Mesothelial cell of epicardium (in vitro differentiated cells): Measurements from ENCODE around the gene BST2. TPM values are rescaled to one million over a fixed set of nuclear protein-coding genes. Genes with fewer than 3 reads are reported as not detected.
"Not testable (repeated sequence)": the region's sequence is repeated elsewhere in the genome, so short reads cannot be mapped to it uniquely, and the experiment has no call there.

ENCODE experiments used
- DNase-seq, 2 experiments: peaks; one replicate each; pipeline ENCODE4 v3.0.0; 2021; ENCODE audit warnings: low spot score in 2 of 2; ENCODE audit not compliant: unreplicated experiment in 2 of 2
- H3K27ac Mint-ChIP-seq: 2 replicates; pipeline ENCODE4 v1.8.0; 2021; ENCODE audit warnings: mixed read lengths
- H3K27me3 Mint-ChIP-seq: 2 replicates; pipeline ENCODE4 v1.8.0; 2021; ENCODE audit warnings: low read depth, mixed read lengths
- H3K36me3 Mint-ChIP-seq: 2 replicates; pipeline ENCODE4 v1.8.0; 2021; ENCODE audit warnings: mixed read lengths
- H3K4me1 Mint-ChIP-seq: 2 replicates; pipeline ENCODE4 v1.8.0; 2021; ENCODE audit warnings: mixed read lengths
- H3K4me3 Mint-ChIP-seq: 2 replicates; pipeline ENCODE4 v1.8.0; 2021; ENCODE audit warnings: mild to moderate bottlenecking, moderate library complexity, mixed read lengths
- H3K9me3 Mint-ChIP-seq: 2 replicates; pipeline ENCODE4 v1.8.0; 2021; ENCODE audit warnings: mixed read lengths
- total RNA-seq: library from RNA; stranded (reverse); gene quantifications from 3 replicates; pipeline ENCODE4 v1.2.1, GENCODE V29; 2021
- TF ChIP-seq, protein P1 (sequence below): fragments of 200-600 bp; sonication (generic); IDR thresholded peaks from one replicate; pipeline ENCODE4 v1.5.0; 2021; ENCODE audit warnings: antibody characterized with exemption; ENCODE audit not compliant: unreplicated experiment

BST2 gene
- total RNA-seq, 1 donor from 2014 or later = 362 TPM

GRCh38 chr19:17379221-17379631 is 26.2 kb downstream of the BST2 start:
- H3K4me3 Mint-ChIP-seq = no peak overlapping the region
- no peak for DNase-seq
- no peak overlapping the region for H3K27ac Mint-ChIP-seq
- peaks cover 10% of the 10 kb centered on the region for H3K4me1 Mint-ChIP-seq
- TF ChIP-seq, protein P1, sequence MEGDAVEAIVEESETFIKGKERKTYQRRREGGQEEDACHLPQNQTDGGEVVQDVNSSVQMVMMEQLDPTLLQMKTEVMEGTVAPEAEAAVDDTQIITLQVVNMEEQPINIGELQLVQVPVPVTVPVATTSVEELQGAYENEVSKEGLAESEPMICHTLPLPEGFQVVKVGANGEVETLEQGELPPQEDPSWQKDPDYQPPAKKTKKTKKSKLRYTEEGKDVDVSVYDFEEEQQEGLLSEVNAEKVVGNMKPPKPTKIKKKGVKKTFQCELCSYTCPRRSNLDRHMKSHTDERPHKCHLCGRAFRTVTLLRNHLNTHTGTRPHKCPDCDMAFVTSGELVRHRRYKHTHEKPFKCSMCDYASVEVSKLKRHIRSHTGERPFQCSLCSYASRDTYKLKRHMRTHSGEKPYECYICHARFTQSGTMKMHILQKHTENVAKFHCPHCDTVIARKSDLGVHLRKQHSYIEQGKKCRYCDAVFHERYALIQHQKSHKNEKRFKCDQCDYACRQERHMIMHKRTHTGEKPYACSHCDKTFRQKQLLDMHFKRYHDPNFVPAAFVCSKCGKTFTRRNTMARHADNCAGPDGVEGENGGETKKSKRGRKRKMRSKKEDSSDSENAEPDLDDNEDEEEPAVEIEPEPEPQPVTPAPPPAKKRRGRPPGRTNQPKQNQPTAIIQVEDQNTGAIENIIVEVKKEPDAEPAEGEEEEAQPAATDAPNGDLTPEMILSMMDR = no peak
- no peaks in the 10 kb centered on the region for H3K36me3 Mint-ChIP-seq
- peaks cover 6% of the 10 kb centered on the region for H3K9me3 Mint-ChIP-seq
- H3K27me3 Mint-ChIP-seq = no peaks in the 10 kb centered on the region

DNA sequence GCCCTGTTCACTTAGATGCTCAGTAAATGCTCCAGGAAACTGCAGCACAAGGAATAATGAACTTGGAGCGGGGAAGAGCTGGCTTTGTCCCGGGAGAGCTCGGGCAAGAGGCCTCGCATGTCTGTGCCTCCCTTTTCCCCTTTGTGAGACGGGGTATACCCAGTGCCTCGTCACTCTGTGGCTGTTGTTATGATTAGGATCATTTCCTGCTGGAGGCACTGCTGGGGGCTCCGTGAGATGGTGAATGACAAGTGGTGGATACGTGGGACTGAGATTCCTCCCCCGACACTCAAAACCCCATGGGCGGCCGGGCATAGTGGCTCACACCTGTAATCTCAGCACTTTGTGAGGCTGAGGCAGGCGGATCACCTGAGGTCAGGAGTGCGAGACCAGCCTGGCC is 27.2 kb downstream of the BST2 start:
- Mint-ChIP-seq H3K36me3 (no peaks in the 10 kb centered on the region), H3K4me3 (no peak overlapping the region), H3K4me1 (peaks cover 10% of the 10 kb centered on the region), H3K27me3 (no peaks in the 10 kb centered on the region), H3K9me3 (peaks cover 6% of the 10 kb centered on the region), H3K27ac (no peak overlapping the region)
- TF ChIP-seq, protein P1 = no peak
- no peak for DNase-seq

- Mint-ChIP-seq H3K9me3 (peaks cover 6% of the 10 kb centered on the region), H3K36me3 (no peaks in the 10 kb centered on the region), H3K4me1 (peaks cover 5% of the 10 kb centered on the region)
Measured at GRCh38 chr19:17376935-17377600, 28.4 kb downstream of the BST2 start, which contains the start of gene PLVAP. Gene PLVAP, minus strand, starts transcription at chr19:17377342. Its CDS starts 54 bp downstream, at chr19:17377288.

GRCh38 chr19:17370026-17370587 is 35.3 kb downstream of the BST2 start:
- no peak overlapping the region for H3K4me3 Mint-ChIP-seq
- H3K4me1 Mint-ChIP-seq = no peaks in the 10 kb centered on the region
- peaks cover 6% of the 10 kb centered on the region for H3K27me3 Mint-ChIP-seq
- H3K9me3 Mint-ChIP-seq = no peaks in the 10 kb centered on the region
- no peaks in the 10 kb centered on the region for H3K36me3 Mint-ChIP-seq
- DNase-seq = no peak
- TF ChIP-seq, protein P1 = no peak
- no peak overlapping the region for H3K27ac Mint-ChIP-seq

More at GRCh38 chr19:17376935-17377600, 28.4 kb downstream of the BST2 start, which contains the start of gene PLVAP:
- TF ChIP-seq, protein P1 = no peak
- DNase-seq = no peak
- Mint-ChIP-seq H3K4me3 (no peak within 1 kb of the TSS), H3K27ac (no peak within 1 kb of the TSS), H3K27me3 (no peaks in the 10 kb centered on the region)

DNA sequence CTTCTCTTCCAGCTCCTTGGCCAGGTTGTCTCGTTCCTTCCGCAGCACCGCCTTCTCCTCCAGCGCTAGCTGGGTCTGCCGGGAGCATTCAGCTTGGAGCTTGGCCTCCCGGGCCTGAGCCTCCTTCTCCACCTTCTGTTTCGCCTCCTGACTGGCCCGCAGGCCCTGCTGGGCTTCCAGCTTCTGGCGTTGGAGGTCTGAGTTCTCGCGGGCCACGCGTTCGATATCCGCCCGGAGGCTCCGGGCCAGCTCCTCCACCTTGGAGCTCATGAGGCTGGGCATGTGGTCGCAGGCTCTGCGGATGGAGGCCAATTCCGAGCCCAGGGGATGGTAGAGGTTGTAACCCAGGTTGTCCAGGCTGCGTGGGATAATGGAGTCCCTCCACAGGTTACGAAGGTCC is 40.1 kb downstream of the BST2 start:
- no peaks in the 10 kb centered on the region for H3K9me3 Mint-ChIP-seq
- H3K36me3 Mint-ChIP-seq = no peaks in the 10 kb centered on the region
- DNase-seq = no peak
- no peak overlapping the region for H3K4me3 Mint-ChIP-seq
- peaks cover 10% of the 10 kb centered on the region for H3K27me3 Mint-ChIP-seq
- no peak overlapping the region for H3K27ac Mint-ChIP-seq
- no peaks in the 10 kb centered on the region for H3K4me1 Mint-ChIP-seq
- TF ChIP-seq, protein P1 = no peak

- not testable (repeated sequence) for H3K27ac Mint-ChIP-seq, H3K9me3 Mint-ChIP-seq, H3K4me1 Mint-ChIP-seq, H3K36me3 Mint-ChIP-seq, H3K4me3 Mint-ChIP-seq, DNase-seq
- H3K27me3 Mint-ChIP-seq = peaks cover 10% of the 10 kb centered on the region
Measured at GRCh38 chr19:17363852-17364605, 41.4 kb downstream of the BST2 start.
